GM20431 (cell line): Measurements from ENCODE around the gene KNTC1.
"Not testable (repeated sequence)": the region's sequence is repeated elsewhere in the genome, so short reads cannot be mapped to it uniquely, and the experiment has no call there.

Experiments
- in situ Hi-C: fragments of 300-500 bp; cut with MseI, MboI; formaldehyde crosslinking; loops from one replicate; pipeline ENCODE4 v1.15.0; 2020; ENCODE audit warnings: low sequenced_read_pairs; ENCODE audit not compliant: unreplicated experiment

KNTC1 gene

GRCh38 chr12:122558745-122559641 is 31.9 kb downstream of the KNTC1 start:
- in situ Hi-C loops = no loop called here

GRCh38 chr12:122560138-122560537 is 33.1 kb downstream of the KNTC1 start:
- in situ Hi-C loops = no loop called here

- in situ Hi-C loops = no loop called here
Measured at GRCh38 chr12:122563361-122563760, 36.3 kb downstream of the KNTC1 start.

GRCh38 chr12:122566816-122567215 is 39.8 kb downstream of the KNTC1 start:
- in situ Hi-C loops = not testable (repeated sequence)

GRCh38 chr12:122569288-122569687 is 42.2 kb downstream of the KNTC1 start:
- in situ Hi-C loops = no loop called here

GRCh38 chr12:122570006-122570405 is 43.0 kb downstream of the KNTC1 start:
- in situ Hi-C loops = not testable (repeated sequence)

- in situ Hi-C loops = no loop called here
Measured at GRCh38 chr12:122571821-122572220, 44.8 kb downstream of the KNTC1 start.

GRCh38 chr12:122583294-122583693 is 56.2 kb downstream of the KNTC1 start:
- in situ Hi-C loops = not testable (repeated sequence)

GRCh38 chr12:122584177-122584863 is 57.3 kb downstream of the KNTC1 start:
- in situ Hi-C loops = no loop called here

GRCh38 chr12:122590990-122591389 is 63.9 kb downstream of the KNTC1 start:
- in situ Hi-C loops = no loop called here

GRCh38 chr12:122591966-122592365 is 64.9 kb downstream of the KNTC1 start:
- in situ Hi-C loops = not testable (repeated sequence)

- in situ Hi-C loops = not testable (repeated sequence)
Measured at GRCh38 chr12:122592543-122592942, 65.5 kb downstream of the KNTC1 start.

GRCh38 chr12:122593910-122594309 is 66.9 kb downstream of the KNTC1 start:
- in situ Hi-C loops = no loop called here

- in situ Hi-C loops = no loop called here
Measured at GRCh38 chr12:122596838-122597237, 69.8 kb downstream of the KNTC1 start.

GRCh38 chr12:122602456-122602855 is 75.4 kb downstream of the KNTC1 start:
- in situ Hi-C loops = no loop called here

- in situ Hi-C loops = no loop called here
Measured at GRCh38 chr12:122604993-122605392, 77.9 kb downstream of the KNTC1 start.

GRCh38 chr12:122609732-122610131 is 82.7 kb downstream of the KNTC1 start:
- in situ Hi-C loops = no loop called here

- in situ Hi-C loops = no loop called here
Measured at GRCh38 chr12:122610207-122610606, 83.2 kb downstream of the KNTC1 start.

GRCh38 chr12:122610911-122611310 is 83.9 kb downstream of the KNTC1 start:
- in situ Hi-C loops = no loop called here

- in situ Hi-C loops = no loop called here
Measured at GRCh38 chr12:122614839-122615238, 87.8 kb downstream of the KNTC1 start.

GRCh38 chr12:122615780-122616179 is 88.7 kb downstream of the KNTC1 start:
- in situ Hi-C loops = no loop called here
